GM19468 (cell line): ENCODE results near the gene ZGPAT.

Source experiments
- ATAC-seq: cut with Tn5 transposase; IDR thresholded peaks from one replicate; pipeline ENCODE4 v1.9.1; 2021; ENCODE audit warnings: mild to moderate bottlenecking, moderate library complexity, moderate number of reproducible peaks; ENCODE audit not compliant: unreplicated experiment; ENCODE audit errors: extremely low read depth

Gene ZGPAT

DNA sequence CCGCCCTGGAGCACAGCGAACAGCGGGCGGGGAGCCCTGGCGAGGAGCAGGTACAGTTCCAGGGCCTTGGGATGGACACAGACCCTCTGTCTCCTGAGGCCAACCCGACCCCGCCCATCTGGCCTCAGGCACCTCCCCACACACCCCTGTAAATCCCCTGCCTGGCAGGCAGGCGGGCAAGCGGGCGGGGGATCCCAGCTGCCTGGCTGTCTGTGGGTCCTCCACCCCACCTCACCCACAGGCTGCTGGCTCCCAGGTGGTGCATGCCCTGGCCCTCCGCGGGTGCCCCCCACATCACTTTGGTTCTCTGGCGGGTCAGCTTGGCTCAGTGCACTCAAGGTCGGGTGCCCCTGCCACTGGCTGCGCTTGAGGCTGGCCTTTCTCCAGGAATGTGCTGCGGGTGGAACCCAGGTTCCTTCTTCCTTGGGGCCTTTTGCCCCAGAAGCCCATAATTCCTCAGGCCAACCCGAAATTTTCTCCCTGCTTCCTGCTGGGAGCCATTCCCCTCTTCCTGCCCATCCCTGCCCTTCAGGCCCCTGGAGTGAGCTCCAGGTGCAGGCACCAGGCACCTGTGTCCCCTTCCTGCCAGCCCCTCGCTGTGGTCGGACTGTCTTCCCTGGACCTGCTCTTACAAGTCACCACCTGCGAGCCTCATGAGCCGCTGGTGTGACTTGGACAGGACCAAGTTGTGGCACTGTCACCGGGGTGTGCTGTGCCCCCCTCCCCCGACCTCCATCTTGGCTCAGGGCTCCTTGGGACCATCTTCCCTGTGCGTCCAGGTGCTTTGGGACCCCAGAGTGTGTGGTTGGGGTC lies 16.7 kb upstream of the ZGPAT start:
- ATAC-seq = no peak

DNA sequence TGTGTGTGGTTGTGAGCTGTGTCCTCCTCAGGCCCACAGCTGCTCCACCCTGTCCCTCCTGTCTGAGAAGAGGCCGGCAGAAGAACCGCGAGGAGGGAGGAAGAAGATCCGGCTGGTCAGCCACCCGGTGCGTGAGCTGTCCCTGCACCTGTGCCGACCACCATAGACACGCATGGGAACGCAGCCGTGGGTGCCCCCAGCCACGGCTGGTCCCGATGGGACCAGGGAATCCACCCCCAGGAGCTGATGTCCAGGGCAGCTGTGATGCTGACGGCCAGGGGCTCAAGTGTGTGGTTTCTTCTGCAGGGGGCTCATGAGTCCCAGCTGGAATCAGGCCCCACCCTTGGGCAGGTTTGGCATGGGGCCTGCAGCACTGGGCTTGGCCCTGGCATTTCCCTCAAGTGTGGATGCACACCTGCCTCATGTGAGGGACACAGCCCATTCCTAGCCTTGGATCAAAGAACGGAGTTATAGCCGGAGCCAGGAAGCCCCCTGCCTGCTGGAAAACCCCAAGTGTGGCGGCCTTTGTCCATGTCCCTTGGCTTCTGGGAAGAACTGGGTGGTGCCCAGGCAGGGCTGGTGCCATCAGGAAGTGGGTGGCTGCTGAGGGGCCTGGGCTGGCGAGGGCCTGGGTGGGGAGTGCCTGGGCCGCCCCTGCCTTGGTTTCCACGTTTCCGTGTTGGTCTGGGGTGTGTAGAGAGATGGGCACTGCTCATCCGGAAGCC lies 16.0 kb upstream of the ZGPAT start:
- no peak for ATAC-seq

GRCh38 chr20:63692436-63693082 lies 15.3 kb upstream of the ZGPAT start:
- no peak for ATAC-seq

DNA sequence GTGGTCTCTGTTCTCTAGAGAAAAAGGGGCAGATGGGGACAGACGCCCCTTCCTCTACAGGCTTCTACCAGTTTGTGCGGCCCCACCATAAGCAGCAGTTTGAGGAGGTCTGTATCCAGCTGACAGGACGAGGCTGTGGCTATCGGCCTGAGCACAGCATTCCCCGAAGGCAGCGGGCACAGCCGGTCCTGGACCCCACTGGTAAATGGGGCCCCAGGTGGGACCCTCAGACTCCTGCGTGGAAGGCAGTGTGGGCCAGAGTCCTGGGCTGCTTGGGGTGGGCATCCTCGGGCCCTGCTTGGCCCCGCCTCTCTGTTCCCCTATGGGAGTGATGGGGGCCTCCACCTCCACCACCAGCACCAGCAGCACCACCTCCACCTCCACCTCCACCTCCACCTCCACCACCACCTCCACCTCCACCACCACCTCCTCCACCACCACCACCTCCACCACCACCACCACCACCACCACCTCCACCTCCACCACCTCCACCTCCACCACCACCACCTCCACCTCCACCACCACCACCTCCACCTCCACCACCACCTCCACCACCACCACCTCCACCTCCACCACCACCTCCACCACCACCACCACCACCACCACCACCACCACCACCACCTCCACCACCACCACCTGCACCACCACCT lies 14.6 kb upstream of the ZGPAT start:
- no peak for ATAC-seq

- no peak for ATAC-seq
These were observed 13.9 kb upstream of the ZGPAT start for GRCh38 chr20:63693733-63694583.

DNA sequence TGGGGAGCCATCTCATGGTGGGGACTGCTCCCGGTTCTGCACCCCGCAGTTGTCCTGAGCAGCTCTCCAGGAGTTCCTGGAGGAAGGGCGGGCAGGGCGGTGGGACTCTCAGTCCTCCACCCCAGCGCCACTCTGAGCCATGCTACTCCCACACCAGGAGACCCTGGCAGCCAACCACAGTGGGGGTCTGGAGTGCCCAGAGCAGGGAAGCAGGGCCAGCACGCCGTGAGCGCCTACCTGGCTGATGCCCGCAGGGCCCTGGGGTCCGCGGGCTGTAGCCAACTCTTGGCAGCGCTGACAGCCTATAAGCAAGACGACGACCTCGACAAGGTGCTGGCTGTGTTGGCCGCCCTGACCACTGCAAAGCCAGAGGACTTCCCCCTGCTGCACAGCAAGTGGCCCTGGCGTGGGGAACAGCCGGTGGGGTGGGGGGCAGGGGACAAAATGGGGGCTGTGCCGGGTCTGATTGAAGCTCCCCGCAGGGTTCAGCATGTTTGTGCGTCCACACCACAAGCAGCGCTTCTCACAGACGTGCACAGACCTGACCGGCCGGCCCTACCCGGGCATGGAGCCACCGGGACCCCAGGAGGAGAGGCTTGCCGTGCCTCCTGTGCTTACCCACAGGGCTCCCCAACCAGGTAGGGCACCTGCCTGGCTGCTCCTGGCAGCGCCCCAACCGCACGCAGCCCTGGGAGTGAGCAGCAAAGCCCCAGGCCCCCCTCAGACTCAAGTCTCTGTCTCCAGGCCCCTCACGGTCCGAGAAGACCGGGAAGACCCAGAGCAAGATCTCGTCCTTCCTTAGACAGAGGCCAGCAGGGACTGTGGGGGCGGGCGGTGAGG lies 13.0 kb upstream of the ZGPAT start:
- no peak for ATAC-seq

- ATAC-seq = no peak
These were observed 12.2 kb upstream of the ZGPAT start for GRCh38 chr20:63695424-63696305.

DNA sequence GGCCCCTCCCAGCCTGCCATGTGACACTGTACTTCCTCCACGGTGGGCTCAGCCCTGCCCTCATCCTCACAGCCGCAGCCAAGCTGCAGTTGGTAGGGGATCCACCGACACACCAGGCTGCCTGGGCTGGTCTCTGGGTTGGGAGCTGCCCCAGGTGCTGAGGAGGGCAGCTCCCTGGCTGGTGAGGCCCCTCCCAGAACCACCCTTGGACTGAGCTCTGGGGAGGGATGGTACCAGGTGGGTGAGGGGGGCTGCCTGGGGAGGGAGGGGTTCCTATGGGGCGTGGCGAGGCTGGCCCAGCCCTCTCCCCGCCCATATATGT lies 11.6 kb upstream of the ZGPAT start:
- no peak for ATAC-seq

DNA sequence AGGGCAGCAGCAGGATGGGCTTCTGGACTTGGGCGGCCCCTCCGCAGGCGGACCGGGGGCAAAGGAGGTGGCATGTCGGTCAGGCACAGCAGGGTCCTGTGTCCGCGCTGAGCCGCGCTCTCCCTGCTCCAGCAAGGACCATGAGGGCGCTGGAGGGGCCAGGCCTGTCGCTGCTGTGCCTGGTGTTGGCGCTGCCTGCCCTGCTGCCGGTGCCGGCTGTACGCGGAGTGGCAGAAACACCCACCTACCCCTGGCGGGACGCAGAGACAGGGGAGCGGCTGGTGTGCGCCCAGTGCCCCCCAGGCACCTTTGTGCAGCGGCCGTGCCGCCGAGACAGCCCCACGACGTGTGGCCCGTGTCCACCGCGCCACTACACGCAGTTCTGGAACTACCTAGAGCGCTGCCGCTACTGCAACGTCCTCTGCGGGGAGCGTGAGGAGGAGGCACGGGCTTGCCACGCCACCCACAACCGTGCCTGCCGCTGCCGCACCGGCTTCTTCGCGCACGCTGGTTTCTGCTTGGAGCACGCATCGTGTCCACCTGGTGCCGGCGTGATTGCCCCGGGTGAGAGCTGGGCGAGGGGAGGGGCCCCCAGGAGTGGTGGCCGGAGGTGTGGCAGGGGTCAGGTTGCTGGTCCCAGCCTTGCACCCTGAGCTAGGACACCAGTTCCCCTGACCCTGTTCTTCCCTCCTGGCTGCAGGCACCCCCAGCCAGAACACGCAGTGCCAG lies 11.0 kb upstream of the ZGPAT start, which contains the start of gene TNFRSF6B:
Gene TNFRSF6B (plus strand): TSS at position 25 of the 729 bp plus-strand sequence. CDS start 116 bp downstream, at position 141.
- no peak for ATAC-seq

DNA sequence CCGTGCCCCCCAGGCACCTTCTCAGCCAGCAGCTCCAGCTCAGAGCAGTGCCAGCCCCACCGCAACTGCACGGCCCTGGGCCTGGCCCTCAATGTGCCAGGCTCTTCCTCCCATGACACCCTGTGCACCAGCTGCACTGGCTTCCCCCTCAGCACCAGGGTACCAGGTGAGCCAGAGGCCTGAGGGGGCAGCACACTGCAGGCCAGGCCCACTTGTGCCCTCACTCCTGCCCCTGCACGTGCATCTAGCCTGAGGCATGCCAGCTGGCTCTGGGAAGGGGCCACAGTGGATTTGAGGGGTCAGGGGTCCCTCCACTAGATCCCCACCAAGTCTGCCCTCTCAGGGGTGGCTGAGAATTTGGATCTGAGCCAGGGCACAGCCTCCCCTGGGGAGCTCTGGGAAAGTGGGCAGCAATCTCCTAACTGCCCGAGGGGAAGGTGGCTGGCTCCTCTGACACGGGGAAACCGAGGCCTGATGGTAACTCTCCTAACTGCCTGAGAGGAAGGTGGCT lies 10.4 kb upstream of the ZGPAT start:
- no peak for ATAC-seq

DNA sequence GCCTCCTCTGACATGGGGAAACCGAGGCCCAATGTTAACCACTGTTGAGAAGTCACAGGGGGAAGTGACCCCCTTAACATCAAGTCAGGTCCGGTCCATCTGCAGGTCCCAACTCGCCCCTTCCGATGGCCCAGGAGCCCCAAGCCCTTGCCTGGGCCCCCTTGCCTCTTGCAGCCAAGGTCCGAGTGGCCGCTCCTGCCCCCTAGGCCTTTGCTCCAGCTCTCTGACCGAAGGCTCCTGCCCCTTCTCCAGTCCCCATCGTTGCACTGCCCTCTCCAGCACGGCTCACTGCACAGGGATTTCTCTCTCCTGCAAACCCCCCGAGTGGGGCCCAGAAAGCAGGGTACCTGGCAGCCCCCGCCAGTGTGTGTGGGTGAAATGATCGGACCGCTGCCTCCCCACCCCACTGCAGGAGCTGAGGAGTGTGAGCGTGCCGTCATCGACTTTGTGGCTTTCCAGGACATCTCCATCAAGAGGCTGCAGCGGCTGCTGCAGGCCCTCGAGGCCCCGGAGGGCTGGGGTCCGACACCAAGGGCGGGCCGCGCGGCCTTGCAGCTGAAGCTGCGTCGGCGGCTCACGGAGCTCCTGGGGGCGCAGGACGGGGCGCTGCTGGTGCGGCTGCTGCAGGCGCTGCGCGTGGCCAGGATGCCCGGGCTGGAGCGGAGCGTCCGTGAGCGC lies 9.8 kb upstream of the ZGPAT start:
- ATAC-seq = no peak

DNA sequence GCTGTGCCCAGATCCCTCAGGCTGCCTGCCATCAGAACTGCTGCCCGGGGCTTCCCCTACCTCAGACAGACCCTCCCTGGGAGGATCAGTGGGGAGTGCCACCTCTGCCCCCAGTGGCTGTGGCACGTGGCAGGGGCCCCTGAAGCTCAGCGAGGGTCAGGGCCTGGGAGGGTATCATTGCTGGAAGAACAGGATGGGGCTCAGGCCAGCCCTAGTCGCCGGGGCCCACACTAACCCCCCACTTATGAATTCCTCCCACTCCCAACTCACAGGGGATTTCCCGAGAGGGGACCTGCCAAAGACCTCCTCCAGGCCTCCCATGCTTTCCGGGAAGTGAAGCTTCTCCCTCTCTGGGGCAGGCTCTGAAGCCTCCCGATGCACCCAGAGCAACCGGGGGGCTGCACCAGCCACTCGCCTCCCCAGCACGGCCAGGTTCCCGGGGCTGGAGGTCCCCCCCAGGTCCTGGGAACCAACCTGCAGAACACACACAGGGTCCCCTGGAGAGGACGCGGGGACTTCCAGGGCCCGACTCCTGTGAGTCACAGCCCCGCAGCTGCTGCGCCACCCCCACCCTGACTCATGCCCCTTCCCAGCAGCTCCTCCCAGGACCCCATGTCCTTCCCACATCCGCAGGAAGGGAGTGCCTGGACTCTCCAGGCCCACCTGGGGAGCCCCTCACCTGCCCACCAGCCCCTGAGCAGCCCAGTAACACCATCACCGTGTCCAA lies 8.9 kb upstream of the ZGPAT start:
- ATAC-seq = no peak

- no peak for ATAC-seq
These were observed 8.2 kb upstream of the ZGPAT start for GRCh38 chr20:63699466-63700198.

GRCh38 chr20:63700199-63701050 lies 7.4 kb upstream of the ZGPAT start:
- ATAC-seq = no peak

- ATAC-seq = no peak
These were observed 6.8 kb upstream of the ZGPAT start for GRCh38 chr20:63701051-63701328.
